BE2C (cell line): Measurements from ENCODE around the gene MGMT.

Experiments
- DNase-seq: peaks from one replicate; pipeline ENCODE4 v3.0.0-alpha.2; 2020
- H3K27me3 ChIP-seq: fragments of 250-450 bp; sonication (Bioruptor Pico); 2 replicates; pipeline ENCODE4 v1.5.1; 2020; ENCODE audit warnings: mild to moderate bottlenecking
- H3K36me3 ChIP-seq: fragments of 250-450 bp; sonication (Bioruptor Pico); 2 replicates; pipeline ENCODE4 v1.5.1; 2020; ENCODE audit warnings: mild to moderate bottlenecking
- H3K4me1 ChIP-seq: fragments of 250-450 bp; sonication (Bioruptor Pico); 2 replicates; pipeline ENCODE4 v1.5.1; 2020
- H3K4me3 ChIP-seq: 2 replicates; pipeline ENCODE4 v1.5.1; 2011; ENCODE audit warnings: low read depth, low read length
- H3K9me3 ChIP-seq: fragments of 250-450 bp; sonication (Bioruptor Pico); 2 replicates; pipeline ENCODE4 v1.5.1; 2020
- TF ChIP-seq, protein P1 (sequence below): IDR thresholded peaks from 2 replicates; pipeline ENCODE4 v1.5.1; 2012; ENCODE audit warnings: mild to moderate bottlenecking, low read depth, low read length

MGMT gene

DNA sequence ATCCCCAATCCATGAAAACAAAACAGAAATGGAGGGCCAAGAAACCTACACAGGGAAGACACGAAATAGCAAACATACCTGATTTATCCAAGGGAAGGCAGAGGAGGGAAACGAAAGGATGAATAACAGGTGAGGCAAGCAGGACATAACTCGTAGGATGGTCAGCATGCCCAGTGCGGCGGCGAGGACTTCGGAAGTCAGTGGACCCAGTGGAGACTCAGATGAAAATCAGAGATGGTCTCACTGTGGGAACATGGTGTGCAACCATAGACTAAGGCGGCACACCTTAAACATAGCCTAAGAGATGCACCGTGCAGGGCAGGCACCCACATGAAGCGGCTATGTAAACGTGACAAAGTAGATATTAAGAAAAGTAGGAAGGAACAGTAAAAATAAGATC lies 157.5 kb downstream of the MGMT start:
- no peaks in the 10 kb centered on the region for H3K36me3 ChIP-seq
- TF ChIP-seq, protein P1, sequence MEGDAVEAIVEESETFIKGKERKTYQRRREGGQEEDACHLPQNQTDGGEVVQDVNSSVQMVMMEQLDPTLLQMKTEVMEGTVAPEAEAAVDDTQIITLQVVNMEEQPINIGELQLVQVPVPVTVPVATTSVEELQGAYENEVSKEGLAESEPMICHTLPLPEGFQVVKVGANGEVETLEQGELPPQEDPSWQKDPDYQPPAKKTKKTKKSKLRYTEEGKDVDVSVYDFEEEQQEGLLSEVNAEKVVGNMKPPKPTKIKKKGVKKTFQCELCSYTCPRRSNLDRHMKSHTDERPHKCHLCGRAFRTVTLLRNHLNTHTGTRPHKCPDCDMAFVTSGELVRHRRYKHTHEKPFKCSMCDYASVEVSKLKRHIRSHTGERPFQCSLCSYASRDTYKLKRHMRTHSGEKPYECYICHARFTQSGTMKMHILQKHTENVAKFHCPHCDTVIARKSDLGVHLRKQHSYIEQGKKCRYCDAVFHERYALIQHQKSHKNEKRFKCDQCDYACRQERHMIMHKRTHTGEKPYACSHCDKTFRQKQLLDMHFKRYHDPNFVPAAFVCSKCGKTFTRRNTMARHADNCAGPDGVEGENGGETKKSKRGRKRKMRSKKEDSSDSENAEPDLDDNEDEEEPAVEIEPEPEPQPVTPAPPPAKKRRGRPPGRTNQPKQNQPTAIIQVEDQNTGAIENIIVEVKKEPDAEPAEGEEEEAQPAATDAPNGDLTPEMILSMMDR, result no peak
- no peak for DNase-seq
- H3K4me3 ChIP-seq, result no peak overlapping the region
- H3K4me1 ChIP-seq, result peaks cover 3% of the 10 kb centered on the region
- no peaks in the 10 kb centered on the region for H3K27me3 ChIP-seq
- no peaks in the 10 kb centered on the region for H3K9me3 ChIP-seq

DNA sequence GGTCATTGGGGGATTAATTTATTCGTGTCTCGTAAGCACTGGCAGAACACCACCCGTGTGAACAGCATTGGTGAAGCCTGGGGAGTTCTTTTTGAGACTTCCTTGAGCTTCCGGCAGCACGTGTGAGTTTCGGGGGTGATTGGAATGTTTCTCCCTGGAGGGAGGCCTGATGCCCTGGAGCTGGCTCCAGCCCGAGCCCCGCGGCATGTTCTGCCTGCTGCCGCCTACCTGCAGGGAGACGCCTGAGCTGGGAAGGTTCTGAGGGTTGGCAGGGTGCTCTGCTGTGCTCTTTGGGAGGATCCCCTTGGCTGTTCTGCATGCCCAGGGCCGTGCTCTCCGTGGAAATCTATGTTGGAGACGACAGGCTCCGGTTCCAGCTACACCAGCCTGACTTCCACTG lies 159.3 kb downstream of the MGMT start:
- no peaks in the 10 kb centered on the region for H3K36me3 ChIP-seq
- H3K4me1 ChIP-seq, result peaks cover 3% of the 10 kb centered on the region
- H3K27me3 ChIP-seq, result no peaks in the 10 kb centered on the region
- no peak for DNase-seq
- H3K4me3 ChIP-seq, result no peak overlapping the region
- H3K9me3 ChIP-seq, result no peaks in the 10 kb centered on the region
- TF ChIP-seq, protein P1, result no peak

DNA sequence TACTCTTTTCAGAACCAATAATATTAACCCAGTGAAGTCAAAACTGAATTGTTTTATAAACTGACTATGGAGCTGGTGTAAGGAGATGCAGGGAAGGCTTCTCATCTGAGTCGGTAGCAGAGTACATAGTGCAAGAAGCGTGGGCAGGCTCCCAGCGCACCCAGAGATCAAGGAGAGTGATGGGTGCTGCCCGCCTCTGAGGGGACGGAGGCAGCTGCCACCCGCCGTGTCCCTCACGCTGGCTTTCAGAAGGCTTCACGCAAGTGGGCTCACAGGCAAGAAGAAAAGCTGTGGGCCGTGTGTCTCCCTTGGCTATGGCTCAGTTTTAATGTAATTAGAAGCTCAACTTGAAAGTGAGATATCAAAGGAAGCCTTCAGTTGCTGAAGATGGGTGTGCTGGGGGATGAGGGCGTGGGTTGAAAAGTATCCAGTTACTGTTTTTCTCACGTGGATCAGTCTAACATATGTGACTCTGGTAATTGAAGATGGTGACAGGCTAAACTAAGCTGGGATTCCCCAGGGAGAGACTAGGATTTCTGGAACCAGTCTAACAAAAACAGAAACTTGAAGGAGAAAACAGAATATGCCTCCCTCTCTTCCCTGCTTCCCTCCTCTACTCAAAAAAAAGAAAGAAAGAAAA lies 159.9 kb downstream of the MGMT start:
- Histone ChIP-seq H3K9me3 (no peaks in the 10 kb centered on the region), H3K27me3 (no peaks in the 10 kb centered on the region), H3K4me3 (no peak overlapping the region), H3K36me3 (no peaks in the 10 kb centered on the region), H3K4me1 (no peaks in the 10 kb centered on the region)
- TF ChIP-seq, protein P1, result no peak
- DNase-seq, result no peak

DNA sequence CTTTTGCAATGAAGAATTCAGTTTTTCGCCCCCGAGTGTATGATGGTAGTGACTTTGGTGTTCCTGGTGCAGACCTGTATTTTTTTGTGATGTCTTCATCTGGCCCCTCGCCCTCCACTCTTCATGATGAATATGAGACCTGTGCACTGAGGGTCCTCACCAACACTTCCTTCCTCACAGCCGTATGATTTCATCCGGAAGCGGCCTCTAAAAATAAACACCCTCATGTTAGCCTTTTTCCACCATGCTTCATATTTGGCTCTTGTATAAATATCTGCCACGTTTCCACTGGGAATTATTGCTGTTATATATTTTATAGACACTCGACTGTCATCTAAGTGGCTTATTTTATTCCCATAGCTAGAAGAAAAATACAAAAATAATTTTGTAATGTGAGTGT lies 160.4 kb downstream of the MGMT start:
- TF ChIP-seq, protein P1, result no peak
- Histone ChIP-seq H3K36me3 (no peaks in the 10 kb centered on the region), H3K9me3 (no peaks in the 10 kb centered on the region), H3K27me3 (no peaks in the 10 kb centered on the region), H3K4me3 (no peak overlapping the region), H3K4me1 (no peaks in the 10 kb centered on the region)
- DNase-seq, result no peak

DNA sequence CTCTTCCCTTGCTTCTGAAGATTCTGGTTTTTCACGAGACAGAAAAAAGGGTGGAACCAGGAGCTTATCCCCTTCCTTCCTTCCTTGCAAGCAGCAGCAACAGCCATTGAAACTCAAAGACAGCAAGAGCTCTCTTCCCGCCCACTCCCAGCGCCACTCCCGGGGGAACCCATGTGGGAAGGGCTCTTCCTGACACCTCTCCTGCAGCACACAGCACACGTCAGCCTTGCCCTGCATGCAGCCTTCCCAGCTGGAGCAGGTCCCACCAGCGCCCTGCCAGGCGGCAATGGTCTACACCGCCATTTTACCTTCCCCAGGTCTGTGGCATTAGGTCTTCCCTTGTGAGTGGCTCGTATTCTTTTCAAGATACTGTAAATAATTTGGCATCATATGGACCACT lies 161.8 kb downstream of the MGMT start:
- Histone ChIP-seq H3K9me3 (no peaks in the 10 kb centered on the region), H3K36me3 (no peaks in the 10 kb centered on the region), H3K4me1 (no peaks in the 10 kb centered on the region), H3K27me3 (no peaks in the 10 kb centered on the region), H3K4me3 (no peak overlapping the region)
- no peak for DNase-seq
- TF ChIP-seq, protein P1, result no peak

DNA sequence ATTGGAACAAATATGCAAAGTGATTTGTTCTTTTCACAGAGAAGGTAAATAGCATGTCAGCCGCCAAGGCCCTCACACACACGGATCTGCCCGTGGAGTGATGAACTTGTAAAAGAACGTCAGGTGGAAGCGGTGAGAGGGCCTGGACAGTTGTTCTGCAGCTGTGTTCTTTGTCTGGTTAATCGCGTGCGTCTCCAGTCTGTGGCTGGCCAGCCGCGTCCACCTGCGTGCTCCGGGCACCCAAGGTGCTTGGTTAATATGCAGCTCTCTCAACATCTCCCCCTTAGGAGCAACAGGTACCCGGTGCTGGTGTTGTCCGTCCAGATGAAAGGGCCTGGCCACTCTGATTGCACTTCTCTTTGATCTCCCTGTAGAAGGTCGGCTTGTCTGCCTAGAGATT lies 162.9 kb downstream of the MGMT start:
- Histone ChIP-seq H3K27me3 (no peaks in the 10 kb centered on the region), H3K36me3 (no peaks in the 10 kb centered on the region), H3K4me1 (no peaks in the 10 kb centered on the region), H3K4me3 (no peak overlapping the region), H3K9me3 (no peaks in the 10 kb centered on the region)
- DNase-seq, result no peak
- TF ChIP-seq, protein P1, result no peak
